ENCODE results near the gene LY86.

Gene LY86

GRCh38 chr6:6686748-6687601 is 98.5 kb downstream of the LY86 start:
- peaks cover 25% of the 10 kb centered on the region for H3K9me3 Mint-ChIP-seq

DNA sequence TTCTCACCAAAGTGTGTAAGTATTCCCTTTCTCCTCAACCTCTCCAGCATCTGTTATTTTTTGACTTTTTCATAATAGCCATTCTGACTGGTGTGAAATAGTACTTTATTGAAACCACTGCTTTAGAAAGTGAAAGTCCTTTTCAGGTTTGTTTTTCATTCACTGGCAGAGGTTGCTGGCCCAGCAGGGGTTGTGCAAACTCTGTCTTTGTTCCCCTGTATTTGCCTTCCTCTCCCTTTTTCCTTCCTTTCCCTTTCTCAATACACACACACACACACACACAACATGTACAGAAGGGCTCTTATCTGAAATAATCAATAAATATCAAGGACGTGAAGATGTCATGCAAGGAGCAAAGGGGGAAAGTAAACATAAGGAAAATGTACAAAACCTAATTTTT is 99.8 kb downstream of the LY86 start:
- DNase-seq = no peak
- peak overlapping the region; percentile 86 for H3K4me3 Mint-ChIP-seq
- peaks cover 35% of the 10 kb centered on the region for H3K9me3 Mint-ChIP-seq
- no peak for TF ChIP-seq CTCF (IDR thresholded peaks at IDR 0.05)
- H3K27ac Mint-ChIP-seq = no peak overlapping the region
- peaks cover 25% of the 10 kb centered on the region for H3K36me3 Mint-ChIP-seq (ENCODE audit: low read depth)
- peaks cover 4% of the 10 kb centered on the region for H3K27me3 Mint-ChIP-seq (ENCODE audit: low read depth, poor library complexity)
- peaks cover 50% of the 10 kb centered on the region for H3K4me1 Mint-ChIP-seq

More at GRCh38 chr6:6686748-6687601, 98.5 kb downstream of the LY86 start:
- Mint-ChIP-seq H3K4me3 (peak overlapping the region; percentile 86), H3K27ac (peak overlapping the region; percentile 91), H3K36me3 (ENCODE audit: low read depth) (peaks cover 19% of the 10 kb centered on the region), H3K27me3 (ENCODE audit: low read depth, poor library complexity) (peaks cover 4% of the 10 kb centered on the region), H3K4me1 (peaks cover 58% of the 10 kb centered on the region)
- DNase-seq = peak; percentile 98
- no peak for TF ChIP-seq CTCF (IDR thresholded peaks at IDR 0.05)

GRCh38 chr6:6688951-6689350 is 100.4 kb downstream of the LY86 start:
- DNase-seq = no peak
- H3K36me3 Mint-ChIP-seq (ENCODE audit: low read depth) = peaks cover 25% of the 10 kb centered on the region
- no peak overlapping the region for H3K27ac Mint-ChIP-seq
- no peak for TF ChIP-seq CTCF (IDR thresholded peaks at IDR 0.05)
- H3K4me3 Mint-ChIP-seq = no peak overlapping the region
- H3K4me1 Mint-ChIP-seq = peaks cover 43% of the 10 kb centered on the region
- peaks cover 35% of the 10 kb centered on the region for H3K9me3 Mint-ChIP-seq
- peaks cover 4% of the 10 kb centered on the region for H3K27me3 Mint-ChIP-seq (ENCODE audit: low read depth, poor library complexity)

DNA sequence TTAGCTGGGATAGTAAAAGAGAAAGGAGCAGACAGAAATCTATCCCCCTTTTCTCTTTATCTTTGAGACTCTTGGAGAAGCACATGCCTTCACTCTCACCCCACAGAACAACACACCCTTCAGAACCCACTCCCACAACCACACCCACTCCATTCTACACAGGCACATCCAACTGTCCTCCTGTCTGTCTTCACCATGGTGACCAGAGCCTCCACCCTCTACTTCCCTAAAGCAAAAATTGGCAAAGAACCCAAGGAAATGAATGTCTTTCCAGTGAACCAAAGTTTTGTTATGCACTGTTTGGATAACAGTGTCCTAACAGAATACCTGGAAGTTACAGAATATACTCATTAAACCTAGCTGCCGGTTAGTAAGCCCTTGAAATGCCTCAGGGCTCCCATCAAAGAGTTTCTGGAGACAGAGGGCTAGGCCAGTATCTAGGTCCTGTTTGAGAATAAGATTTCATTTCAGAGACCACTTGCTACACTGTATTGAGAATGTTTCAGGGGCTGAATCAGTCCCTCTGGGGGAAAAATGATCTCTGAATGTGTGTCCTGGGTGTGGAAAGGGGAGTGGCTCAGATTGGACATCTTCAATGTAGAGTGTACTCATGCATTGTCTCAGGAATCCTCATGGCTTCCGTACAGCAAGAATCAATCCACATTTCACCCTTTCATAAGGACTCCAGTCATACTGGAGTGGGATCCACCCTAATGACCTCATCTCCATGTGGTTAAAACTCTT is 101.1 kb downstream of the LY86 start:
- H3K9me3 Mint-ChIP-seq = peaks cover 32% of the 10 kb centered on the region
- H3K27ac Mint-ChIP-seq = no peak overlapping the region
- H3K4me3 Mint-ChIP-seq = no peak overlapping the region
- peaks cover 42% of the 10 kb centered on the region for H3K4me1 Mint-ChIP-seq
- no peak for TF ChIP-seq CTCF (IDR thresholded peaks at IDR 0.05)
- peaks cover 25% of the 10 kb centered on the region for H3K36me3 Mint-ChIP-seq (ENCODE audit: low read depth)
- peaks cover 6% of the 10 kb centered on the region for H3K27me3 Mint-ChIP-seq (ENCODE audit: low read depth, poor library complexity)
- no peak for DNase-seq

DNA sequence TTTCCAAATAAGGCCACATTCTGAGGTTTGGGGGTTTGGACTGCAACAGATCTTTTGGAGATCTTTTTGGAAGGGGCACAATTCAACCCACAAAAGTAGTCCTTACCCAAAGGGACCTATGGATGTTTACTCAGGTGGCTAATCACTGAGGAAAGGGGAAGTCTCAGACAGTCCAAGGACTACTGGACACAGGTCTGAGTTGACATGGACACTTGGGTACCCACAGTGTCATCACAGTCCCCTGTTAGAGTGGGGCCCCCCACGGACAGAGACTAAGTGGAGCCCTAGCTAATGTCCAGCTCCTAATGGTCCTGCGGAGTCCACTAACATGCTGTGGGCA is 101.6 kb downstream of the LY86 start:
- H3K27ac Mint-ChIP-seq = no peak overlapping the region

More for the DNA sequence above, 101.6 kb downstream of the LY86 start:
- Mint-ChIP-seq H3K4me3 (no peak overlapping the region), H3K4me1 (peaks cover 44% of the 10 kb centered on the region), H3K36me3 (ENCODE audit: low read depth) (peaks cover 25% of the 10 kb centered on the region), H3K9me3 (peaks cover 30% of the 10 kb centered on the region), H3K27me3 (ENCODE audit: low read depth, poor library complexity) (peaks cover 7% of the 10 kb centered on the region)
- no peak for TF ChIP-seq CTCF (IDR thresholded peaks at IDR 0.05)
- DNase-seq = no peak
